ENCODE measurements around the gene TMEM187.
A peak's percentile ranks its signal among the peaks of the same experiment; 100 is the strongest.

The TMEM187 gene

GRCh38 chrX:154020536-154021115 is 48.1 kb downstream of the TMEM187 start:
- DNase-seq (ENCODE audit: low read depth), result no peak

GRCh38 chrX:154021131-154021611 is 48.6 kb downstream of the TMEM187 start:
- DNase-seq (ENCODE audit: low read depth), result peak; percentile 66

GRCh38 chrX:154022108-154022507 is 49.6 kb downstream of the TMEM187 start:
- no peak for DNase-seq (ENCODE audit: low read depth)

DNA sequence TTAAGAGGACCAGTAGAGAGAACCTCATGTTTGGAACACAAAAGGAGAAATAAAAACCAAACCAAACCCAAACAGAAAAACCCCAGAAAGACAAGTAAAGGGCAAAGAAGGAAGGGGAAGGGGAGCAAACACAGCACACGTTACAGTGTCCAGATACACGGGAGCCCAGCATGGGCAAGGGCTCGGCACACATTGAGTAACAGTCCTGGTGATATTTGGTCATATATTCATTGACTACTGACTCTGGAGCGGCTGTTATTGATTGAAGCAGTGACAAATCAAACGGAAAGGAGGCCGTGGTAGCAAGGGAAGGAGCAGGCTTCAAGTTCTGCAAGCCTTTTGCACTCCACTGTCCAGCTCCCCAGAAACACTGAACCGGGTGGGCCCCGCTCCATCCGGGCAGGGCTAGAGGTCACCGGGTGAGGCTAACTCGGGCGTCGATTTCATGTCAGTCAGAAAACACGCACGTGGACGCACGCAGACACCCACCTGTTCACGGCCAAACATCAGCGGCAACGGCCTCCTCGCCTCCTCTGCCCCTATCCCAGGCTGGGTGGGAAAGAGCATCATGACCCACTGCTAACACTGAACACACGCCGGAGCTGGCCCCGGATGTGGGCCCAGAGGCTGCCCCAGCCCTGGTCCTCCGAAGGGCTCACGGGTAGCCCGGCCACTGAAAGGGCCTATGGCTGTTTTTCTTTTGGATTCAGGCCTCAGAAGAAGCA is 50.9 kb downstream of the TMEM187 start:
- no peak for DNase-seq (ENCODE audit: low read depth)

DNA sequence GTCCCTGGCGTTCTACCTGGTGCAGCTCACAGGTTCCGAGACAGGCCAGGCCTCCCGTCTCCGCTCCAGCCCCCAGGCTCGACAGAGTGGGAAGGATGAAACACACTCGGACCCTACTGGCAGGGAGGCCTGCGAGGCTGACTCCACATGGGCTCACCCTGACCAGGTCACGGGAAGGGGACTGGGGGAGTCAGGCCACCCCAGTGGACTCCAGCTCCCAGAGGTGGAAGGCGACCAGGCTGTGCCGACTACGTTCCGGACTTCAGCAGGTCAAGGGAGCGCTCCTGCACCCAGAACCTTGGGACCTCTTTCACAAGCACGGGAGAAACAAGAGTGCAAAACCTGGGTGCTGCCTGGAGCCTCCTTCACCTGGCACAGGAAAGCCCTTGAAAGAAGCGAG is 51.7 kb downstream of the TMEM187 start:
- no peak for DNase-seq (ENCODE audit: low read depth)

DNA sequence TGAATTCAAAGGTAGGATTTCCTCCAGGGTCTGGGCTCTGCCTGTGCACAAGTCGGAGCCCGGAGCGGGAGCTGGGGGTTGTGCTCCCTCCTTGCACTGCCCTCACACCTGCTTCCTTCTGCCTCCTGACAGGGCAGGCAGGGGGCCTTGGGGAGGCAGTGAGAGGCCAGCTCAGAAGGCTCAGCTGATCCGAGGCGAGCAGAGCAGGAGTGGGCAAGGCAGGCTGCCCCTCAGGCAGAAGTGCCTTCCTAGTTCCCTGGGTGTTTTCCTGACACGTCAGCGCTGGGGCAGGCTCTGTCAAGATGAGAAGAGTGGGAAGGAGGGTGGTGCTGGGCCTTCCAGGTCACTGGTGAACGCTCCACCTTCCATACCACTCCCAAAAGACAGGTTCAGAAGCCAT is 52.7 kb downstream of the TMEM187 start:
- DNase-seq (ENCODE audit: low read depth), result no peak

DNA sequence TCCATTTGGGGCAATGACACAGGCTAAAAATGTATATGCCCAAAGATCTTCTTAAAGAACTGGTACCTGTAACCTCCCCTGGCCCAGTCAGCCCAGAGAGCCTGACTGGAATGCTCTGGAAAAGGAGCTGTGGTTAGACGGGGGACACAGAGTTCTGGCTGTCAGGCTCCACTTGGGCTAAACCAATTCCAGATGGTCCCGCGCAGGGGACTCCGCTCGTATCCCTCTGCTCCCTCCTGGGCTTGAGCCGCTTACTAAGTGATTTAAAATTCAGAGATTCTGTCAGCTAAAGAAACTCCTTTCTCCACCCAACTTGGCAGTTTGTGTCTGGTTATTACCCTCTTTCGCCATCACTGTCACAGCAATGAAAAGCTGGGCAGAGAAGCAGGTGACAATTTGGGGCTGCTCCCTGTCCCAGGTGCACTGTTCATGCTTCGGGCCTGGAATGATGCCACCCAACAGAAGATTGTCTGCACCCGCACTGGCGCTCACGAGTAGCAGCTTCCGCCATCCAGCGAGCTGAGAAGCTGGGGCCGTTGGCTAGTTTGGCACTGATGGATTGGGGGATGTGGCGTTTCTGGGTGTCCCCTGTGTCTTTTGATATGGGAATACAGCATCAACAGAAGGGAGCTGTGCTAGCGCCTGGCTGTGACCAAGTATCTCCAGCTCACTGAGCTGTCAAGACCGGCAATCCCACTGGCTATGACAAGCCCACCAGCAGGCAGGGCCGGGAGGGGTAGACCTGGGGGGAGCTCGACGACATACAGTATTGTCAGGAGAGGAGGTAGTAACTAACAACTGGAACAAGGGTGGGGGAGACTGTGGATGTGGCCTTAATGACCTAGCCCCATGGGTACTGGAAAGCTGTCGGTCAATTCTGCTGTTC is 53.8 kb downstream of the TMEM187 start:
- DNase-seq (ENCODE audit: low read depth), result no peak

GRCh38 chrX:154027022-154027402 is 54.5 kb downstream of the TMEM187 start:
- no peak for DNase-seq (ENCODE audit: low read depth)

DNA sequence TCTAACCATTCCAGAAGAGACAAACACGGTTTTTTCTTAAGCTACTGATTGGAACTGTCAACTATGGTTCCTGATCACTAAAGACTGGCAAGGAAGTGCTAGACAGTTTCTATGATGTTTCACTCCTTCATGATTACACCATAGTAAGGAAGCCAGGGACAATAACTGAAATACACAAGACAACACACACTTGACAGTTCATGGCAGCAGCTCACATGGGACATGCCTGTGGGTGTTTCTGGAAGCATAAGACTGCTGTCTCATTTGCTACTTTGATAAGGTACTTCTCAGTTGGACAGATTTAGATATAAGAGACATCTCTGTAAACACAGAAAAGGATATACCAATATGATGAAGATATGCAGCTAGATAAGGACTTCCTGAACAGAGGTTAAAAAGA is 55.4 kb downstream of the TMEM187 start:
- no peak for DNase-seq (ENCODE audit: low read depth)

GRCh38 chrX:154028502-154029184 is 56.1 kb downstream of the TMEM187 start:
- DNase-seq (ENCODE audit: low read depth), result no peak

- DNase-seq (ENCODE audit: low read depth), result no peak
Observed at GRCh38 chrX:154029439-154029838, 56.9 kb downstream of the TMEM187 start.

GRCh38 chrX:154030266-154030665 is 57.7 kb downstream of the TMEM187 start:
- no peak for DNase-seq (ENCODE audit: low read depth)

DNA sequence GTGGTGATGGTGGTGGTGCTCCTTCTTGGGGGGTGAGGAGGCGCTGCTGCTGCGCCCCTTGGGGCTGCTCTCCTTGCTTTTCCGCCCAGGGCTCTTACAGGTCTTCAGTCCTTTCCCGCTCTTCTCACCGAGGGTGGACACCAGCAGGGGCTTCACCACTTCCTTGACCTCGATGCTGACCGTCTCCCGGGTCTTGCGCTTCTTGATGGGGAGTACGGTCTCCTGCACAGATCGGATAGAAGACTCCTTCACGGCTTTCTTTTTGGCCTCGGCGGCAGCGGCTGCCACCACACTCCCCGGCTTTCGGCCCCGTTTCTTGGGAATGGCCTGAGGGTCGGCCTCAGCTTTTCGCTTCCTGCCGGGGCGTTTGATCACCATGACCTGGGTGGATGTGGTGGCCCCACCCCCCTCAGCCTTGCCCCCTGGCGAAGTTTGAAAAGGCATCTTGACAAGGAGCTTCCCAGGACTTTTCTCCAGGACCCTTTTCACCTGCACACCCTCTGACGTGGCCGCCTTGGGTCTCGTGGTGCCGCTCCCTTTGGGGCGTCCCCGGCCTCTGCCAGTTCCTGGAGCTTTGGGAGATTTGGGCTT is 58.3 kb downstream of the TMEM187 start:
- no peak for DNase-seq (ENCODE audit: low read depth)

DNA sequence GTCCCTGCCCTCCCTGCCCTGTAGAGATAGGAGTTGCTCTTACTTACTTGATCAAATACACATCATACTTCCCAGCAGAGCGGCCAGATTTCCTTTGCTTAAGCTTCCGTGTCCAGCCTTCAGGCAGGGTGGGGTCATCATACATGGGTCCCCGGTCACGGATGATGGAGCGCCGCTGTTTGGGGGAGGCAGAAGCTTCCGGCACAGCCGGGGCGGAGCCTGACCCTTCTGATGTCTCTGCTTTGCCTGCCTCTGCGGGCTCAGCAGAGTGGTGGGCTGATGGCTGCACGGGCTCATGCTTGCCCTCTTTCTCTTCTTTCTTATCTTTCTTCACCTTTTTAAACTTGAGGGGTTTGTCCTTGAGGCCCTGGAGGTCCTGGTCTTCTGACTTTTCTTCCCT is 59.6 kb downstream of the TMEM187 start:
- no peak for DNase-seq (ENCODE audit: low read depth)

GRCh38 chrX:154032653-154033052 is 60.1 kb downstream of the TMEM187 start:
- DNase-seq (ENCODE audit: low read depth), result no peak
